Fibroblast of mammary gland (primary cell): Measurements from ENCODE around the gene LRRTM4.

Experiments
- DNase-seq: peaks from one replicate; pipeline ENCODE4 v3.0.0-alpha.2; 2010; ENCODE audit warnings: low read depth
- H3K4me3 ChIP-seq: 2 replicates; pipeline ENCODE4 v1.5.1; 2011; ENCODE audit warnings: low read depth, mild to moderate bottlenecking, low read length, moderate library complexity; ENCODE audit not compliant: control insufficient read depth
- TF ChIP-seq, protein P1 (sequence below): conservative IDR thresholded peaks from 2 replicates; pipeline ENCODE4 v1.5.1; 2011; ENCODE audit warnings: low read depth, low read length, inconsistent platforms; ENCODE audit not compliant: control insufficient read depth, insufficient read depth

The LRRTM4 gene

GRCh38 chr2:77201755-77202154, 320.4 kb downstream of the LRRTM4 start:
- DNase-seq, result no peak
- TF ChIP-seq, protein P1, sequence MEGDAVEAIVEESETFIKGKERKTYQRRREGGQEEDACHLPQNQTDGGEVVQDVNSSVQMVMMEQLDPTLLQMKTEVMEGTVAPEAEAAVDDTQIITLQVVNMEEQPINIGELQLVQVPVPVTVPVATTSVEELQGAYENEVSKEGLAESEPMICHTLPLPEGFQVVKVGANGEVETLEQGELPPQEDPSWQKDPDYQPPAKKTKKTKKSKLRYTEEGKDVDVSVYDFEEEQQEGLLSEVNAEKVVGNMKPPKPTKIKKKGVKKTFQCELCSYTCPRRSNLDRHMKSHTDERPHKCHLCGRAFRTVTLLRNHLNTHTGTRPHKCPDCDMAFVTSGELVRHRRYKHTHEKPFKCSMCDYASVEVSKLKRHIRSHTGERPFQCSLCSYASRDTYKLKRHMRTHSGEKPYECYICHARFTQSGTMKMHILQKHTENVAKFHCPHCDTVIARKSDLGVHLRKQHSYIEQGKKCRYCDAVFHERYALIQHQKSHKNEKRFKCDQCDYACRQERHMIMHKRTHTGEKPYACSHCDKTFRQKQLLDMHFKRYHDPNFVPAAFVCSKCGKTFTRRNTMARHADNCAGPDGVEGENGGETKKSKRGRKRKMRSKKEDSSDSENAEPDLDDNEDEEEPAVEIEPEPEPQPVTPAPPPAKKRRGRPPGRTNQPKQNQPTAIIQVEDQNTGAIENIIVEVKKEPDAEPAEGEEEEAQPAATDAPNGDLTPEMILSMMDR, result no peak
- H3K4me3 ChIP-seq, result no peak overlapping the region

- TF ChIP-seq, protein P1, result no peak
- no peak for DNase-seq
Observed at GRCh38 chr2:77199411-77199810, 322.8 kb downstream of the LRRTM4 start.

GRCh38 chr2:77193858-77194448, 328.2 kb downstream of the LRRTM4 start:
- TF ChIP-seq, protein P1, result no peak
- no peak for DNase-seq
- H3K4me3 ChIP-seq, result no peak overlapping the region

More at GRCh38 chr2:77199411-77199810, 322.8 kb downstream of the LRRTM4 start:
- H3K4me3 ChIP-seq, result no peak overlapping the region

DNA sequence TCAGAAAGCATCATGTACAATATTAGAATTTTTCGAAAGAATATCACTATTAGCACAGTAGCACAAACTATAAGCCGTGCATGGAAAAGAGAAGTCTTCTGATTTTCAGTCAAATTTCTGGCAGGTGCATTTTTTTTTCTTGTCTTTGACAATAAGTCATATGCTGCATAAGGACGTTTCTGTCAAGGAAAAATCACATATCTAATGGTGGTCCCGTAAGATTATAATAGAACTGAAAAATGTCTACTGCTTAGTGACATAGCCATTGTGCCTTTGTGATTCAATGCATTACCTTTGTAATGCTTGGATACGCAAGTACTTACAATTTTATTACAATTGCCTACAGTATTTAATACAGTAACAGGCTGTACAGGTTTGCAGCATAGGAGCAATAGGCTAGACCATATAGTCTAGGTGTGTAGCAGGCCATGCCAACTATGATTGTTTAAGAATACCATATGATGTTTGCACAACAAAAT, 329.3 kb downstream of the LRRTM4 start:
- TF ChIP-seq, protein P1, result no peak
- DNase-seq, result no peak
- no peak overlapping the region for H3K4me3 ChIP-seq

DNA sequence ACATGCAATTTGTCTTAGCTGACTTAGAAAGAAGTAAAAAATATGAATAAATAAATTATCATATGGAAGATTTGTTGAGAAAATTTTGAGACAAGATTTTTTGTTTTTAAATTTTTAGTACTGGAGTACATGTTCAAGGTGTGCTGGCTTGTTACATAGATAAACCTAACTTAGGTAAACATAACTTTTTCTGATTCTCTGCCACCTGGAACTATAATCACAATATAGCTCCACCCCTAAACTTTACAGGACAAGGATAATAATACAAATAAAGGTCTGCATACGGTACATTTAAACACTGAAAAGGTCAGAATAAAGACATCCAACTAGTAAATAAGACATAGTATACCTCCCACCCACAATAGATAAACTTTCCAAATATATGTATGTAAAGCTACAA, 330.5 kb downstream of the LRRTM4 start:
- TF ChIP-seq, protein P1, result no peak
- DNase-seq, result no peak
- H3K4me3 ChIP-seq, result no peak overlapping the region

GRCh38 chr2:77190721-77191346, 331.3 kb downstream of the LRRTM4 start:
- no peak overlapping the region for H3K4me3 ChIP-seq
- TF ChIP-seq, protein P1, result no peak
- DNase-seq, result no peak
